GM20000 (cell line): Measurements from ENCODE around the gene UBXN2A.
"Not testable (repeated sequence)": the region's sequence is repeated elsewhere in the genome, so short reads cannot be mapped to it uniquely, and the experiment has no call there.

Experiments
- DNase-seq: peaks from one replicate; pipeline ENCODE4 v3.0.0; 2012; ENCODE audit warnings: low spot score
- TF ChIP-seq, protein P1 (sequence below): IDR thresholded peaks from 2 replicates; pipeline ENCODE4 v1.5.1; 2012; ENCODE audit warnings: mild to moderate bottlenecking, control low read depth; ENCODE audit errors: extremely low read depth, missing control alignments

UBXN2A gene

DNA sequence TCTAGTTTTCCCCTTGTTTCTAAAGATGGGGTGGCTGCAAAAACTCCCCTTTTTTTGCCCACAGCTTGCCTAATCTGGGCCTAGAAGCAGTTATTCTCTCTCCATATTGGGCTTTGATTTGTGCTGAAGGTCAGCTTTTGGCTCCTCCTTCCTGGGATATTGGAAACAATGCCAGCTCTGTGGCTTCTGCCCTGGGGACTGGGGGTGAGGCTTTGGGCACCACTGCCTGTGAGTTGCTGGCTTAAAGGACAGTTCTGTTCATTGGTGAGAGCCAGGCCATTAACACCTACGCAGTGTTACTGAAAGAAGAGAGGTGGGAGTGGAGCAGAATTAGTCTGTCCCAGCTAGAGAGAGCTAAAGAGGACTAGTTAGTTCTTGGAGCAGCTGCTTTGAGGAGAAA lies 4.3 kb downstream of the UBXN2A start:
- TF ChIP-seq, protein P1, sequence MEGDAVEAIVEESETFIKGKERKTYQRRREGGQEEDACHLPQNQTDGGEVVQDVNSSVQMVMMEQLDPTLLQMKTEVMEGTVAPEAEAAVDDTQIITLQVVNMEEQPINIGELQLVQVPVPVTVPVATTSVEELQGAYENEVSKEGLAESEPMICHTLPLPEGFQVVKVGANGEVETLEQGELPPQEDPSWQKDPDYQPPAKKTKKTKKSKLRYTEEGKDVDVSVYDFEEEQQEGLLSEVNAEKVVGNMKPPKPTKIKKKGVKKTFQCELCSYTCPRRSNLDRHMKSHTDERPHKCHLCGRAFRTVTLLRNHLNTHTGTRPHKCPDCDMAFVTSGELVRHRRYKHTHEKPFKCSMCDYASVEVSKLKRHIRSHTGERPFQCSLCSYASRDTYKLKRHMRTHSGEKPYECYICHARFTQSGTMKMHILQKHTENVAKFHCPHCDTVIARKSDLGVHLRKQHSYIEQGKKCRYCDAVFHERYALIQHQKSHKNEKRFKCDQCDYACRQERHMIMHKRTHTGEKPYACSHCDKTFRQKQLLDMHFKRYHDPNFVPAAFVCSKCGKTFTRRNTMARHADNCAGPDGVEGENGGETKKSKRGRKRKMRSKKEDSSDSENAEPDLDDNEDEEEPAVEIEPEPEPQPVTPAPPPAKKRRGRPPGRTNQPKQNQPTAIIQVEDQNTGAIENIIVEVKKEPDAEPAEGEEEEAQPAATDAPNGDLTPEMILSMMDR = no peak
- no peak for DNase-seq

DNA sequence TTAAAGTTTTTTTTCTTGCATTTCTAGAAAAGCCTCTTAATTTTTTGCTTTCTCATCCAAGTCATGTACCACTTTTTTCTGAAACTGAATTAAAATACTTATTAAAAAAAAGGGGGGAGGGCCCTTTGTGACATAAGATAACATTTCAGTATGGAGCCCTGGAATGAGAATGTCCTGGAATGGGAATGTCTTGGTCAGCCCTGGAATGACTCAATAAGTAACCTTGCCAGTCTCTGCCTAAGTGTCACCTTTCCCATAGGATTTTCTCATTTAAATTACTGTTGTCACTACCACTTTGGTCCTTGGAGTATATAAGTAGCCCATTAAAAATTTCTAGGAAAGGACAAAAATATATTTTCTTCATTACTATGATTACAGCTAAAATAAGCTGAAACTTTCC lies 4.7 kb downstream of the UBXN2A start:
- TF ChIP-seq, protein P1 = no peak
- DNase-seq = no peak

DNA sequence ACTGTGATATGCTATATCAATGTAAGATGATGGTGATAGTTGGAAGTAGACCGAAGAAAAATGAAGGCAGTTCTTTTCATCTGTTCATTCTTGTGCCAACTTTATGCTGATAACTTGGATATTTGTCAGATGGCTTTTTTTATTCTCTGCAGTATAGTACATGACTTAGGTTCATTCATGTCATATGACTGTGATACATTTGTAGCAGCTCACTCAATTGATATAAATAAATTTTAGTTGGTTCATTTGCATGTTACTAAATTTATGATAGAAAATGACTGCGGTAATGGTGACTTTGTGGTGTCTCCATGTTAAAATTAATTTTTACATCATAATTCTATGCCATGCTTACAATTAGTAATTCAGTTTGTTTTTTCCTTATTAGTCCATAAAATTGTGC lies 7.1 kb downstream of the UBXN2A start:
- no peak for DNase-seq
- TF ChIP-seq, protein P1 = no peak

DNA sequence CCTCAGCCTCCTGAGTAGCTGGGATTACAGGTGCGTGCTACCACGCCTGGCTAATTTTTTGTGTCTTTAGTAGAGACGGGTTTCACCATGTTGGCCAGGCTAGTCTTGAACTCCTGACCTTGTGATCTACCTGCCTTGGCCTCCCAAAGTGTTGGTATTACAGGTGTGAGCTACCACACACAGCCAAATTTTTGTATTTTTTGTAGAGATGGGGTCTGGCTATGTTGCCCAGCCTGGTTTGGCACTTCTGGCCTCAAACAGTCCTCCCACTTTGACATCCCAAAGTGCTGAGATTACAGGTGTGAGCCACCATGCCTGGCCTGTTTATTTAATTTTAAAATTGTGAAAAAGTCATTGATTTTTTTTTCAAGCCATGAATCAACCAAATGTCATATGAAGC lies 12.3 kb downstream of the UBXN2A start:
- DNase-seq = not testable (repeated sequence)

DNA sequence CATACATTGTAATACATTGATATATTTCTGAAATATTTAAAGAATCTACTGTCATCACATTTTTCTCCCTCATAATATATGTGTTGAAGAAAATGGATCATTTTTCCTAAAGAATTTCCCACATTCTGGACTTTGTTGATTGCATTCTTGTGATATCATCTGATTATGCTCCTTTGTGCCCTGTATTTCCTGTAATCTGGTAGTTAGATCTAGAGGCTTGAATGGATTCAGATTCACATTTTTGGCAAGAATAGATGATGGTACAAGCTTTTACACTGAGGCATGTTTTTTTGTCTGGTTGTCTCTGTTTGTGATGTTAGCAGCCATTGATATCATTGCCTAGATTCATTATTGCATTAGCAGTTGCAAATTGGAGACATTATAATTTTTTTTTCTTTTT lies 13.4 kb downstream of the UBXN2A start:
- DNase-seq = no peak

DNA sequence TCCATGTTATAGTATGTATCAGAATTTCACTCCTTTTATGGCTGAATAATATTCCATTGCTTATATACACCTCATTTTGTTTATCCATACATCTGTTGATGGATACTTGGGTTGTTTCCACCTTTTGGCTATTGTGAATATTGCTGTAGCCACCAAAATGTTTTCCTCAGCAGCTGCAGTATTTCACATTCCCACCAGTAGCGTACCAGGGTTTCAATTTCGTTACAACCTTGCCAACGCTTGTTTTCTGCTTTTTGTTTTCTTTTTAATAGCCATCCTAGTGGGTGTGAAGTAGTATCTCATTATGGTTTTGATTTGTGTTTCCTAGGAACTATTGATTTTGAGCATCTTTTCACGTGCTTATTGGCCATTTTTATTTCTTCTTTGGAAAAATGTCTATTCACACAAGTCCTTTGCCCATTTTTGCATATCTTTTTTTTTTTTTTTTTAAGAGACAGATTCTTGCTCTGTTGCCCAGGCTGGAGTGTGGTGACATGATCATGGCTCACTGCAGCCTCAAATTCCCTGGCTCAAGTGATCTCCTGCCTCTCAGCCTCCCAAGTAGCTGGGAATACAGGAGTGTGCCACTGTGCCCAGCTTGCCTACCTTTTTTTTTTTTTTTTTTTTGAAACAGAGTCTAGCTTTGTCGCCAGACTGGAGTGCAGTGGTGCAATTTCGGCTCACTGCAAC lies 14.2 kb downstream of the UBXN2A start:
- DNase-seq = no peak
- TF ChIP-seq, protein P1 = no peak

More for the DNA sequence above, 13.4 kb downstream of the UBXN2A start:
- TF ChIP-seq, protein P1 = no peak

DNA sequence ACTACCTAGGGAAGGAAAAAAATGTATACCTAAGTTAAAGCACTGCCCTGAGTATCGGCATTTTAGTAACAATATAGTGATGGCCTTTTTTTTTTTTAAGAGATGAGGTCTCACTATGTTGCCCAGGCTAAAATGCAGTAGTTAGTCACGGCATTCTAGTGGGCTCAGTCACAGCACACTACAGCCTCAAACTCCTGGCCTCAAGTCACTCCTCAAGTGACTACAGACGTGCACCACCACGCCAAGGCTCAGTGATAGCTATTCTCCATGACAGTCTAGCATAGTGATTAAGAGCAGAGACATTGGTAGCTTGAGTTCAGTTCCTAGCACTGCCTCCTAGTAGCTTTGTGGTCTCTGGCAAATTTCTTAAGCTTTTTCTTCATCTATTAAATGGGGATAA lies 27.6 kb downstream of the UBXN2A start:
- TF ChIP-seq, protein P1 = no peak
- DNase-seq = no peak

DNA sequence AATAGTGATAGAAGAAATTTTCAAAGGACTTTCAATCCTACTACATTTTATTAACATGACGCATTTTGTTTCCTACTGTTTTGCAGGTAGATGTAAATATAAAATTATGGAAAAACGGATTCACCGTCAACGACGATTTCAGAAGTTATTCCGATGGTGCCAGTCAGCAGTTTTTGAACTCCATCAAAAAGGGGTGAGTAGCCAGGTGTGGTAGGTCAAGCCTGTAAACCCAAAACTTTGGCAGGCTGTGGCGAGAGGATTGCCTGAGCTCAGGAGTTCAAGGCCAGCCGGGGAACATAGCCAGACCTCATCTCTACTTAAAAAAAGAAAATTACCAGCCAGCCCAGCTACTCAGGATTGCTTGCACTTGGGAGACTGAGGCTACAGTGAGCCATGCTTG lies 36.6 kb downstream of the UBXN2A start:
- TF ChIP-seq, protein P1 = no peak
- DNase-seq = no peak
